Activated CD4-positive, alpha-beta T cell treated with anti-CD3 and anti-CD28 coated beads, Interleukin-2, amount 10 ng/mL, durations not matched to agents 24 days and 14 days (primary cell): ENCODE data around the gene NEURL1B. TPM values are rescaled to one million over a fixed set of nuclear protein-coding genes. Genes with fewer than 3 reads are reported as not detected.
A peak's percentile ranks its signal among the peaks of the same experiment; 100 is the strongest.

ENCODE experiments used
- DNase-seq: peaks from one replicate; pipeline ENCODE4 v3.0.0; 2022
- H3K27ac Mint-ChIP-seq: one replicate; pipeline ENCODE4 v1.8.0; 2022; ENCODE audit warnings: mild to moderate bottlenecking, mixed read lengths
- H3K27me3 Mint-ChIP-seq: one replicate; pipeline ENCODE4 v1.8.0; 2022; ENCODE audit warnings: mixed read lengths
- H3K36me3 Mint-ChIP-seq: one replicate; pipeline ENCODE4 v1.8.0; 2022; ENCODE audit warnings: low read depth, mild to moderate bottlenecking, mixed read lengths
- H3K4me1 Mint-ChIP-seq: one replicate; pipeline ENCODE4 v1.8.0; 2021; ENCODE audit warnings: mixed read lengths
- H3K4me3 Mint-ChIP-seq: one replicate; pipeline ENCODE4 v1.8.0; 2022; ENCODE audit warnings: mild to moderate bottlenecking, moderate library complexity, mixed read lengths
- H3K9me3 Mint-ChIP-seq: one replicate; pipeline ENCODE4 v1.8.0; 2021; ENCODE audit warnings: mixed read lengths
- intact Hi-C: fragments of 100-400 bp; cut with micrococcal nuclease; formaldehyde crosslinking; loops from one replicate; pipeline ENCODE4 v1.15.1; 2023
- total RNA-seq: library from RNA; stranded (reverse); gene quantifications from 2 replicates; pipeline ENCODE4 v1.2.3, GENCODE V29; 2022

NEURL1B gene
- total RNA-seq, 1 donor from 2014 or later = 0.05 TPM

DNA sequence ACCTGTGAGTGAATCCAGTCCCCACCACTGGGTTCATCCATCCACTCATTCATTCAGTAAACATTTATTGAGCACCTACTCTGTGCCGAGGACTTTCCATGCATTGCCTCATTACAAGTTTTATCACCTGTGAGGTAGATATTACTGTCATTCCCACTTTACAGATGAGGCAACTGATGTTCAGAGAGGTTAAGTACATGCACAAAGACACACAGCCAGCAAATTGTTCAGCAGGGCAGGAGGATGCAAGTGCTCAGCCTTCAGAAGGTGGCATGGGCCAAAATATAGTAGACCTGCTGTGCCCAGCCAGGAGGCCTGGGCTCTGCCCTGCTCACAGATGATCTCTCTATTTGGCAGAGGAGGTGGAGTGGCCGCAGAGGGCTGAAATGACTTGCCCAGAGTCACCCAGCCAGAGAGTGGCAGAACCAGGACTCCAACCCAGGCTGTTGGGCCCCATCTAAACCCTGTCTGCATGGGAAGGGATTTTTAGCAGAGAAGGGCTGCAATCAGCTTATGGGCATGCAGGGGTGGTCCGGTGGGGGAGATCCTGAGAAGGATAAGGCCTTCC lies 7.6 kb upstream of the NEURL1B start:
- no peak overlapping the region for H3K4me3 Mint-ChIP-seq
- H3K9me3 Mint-ChIP-seq = no peaks in the 10 kb centered on the region
- DNase-seq = no peak
- H3K27ac Mint-ChIP-seq = no peak overlapping the region
- H3K36me3 Mint-ChIP-seq = no peaks in the 10 kb centered on the region
- peaks cover 2% of the 10 kb centered on the region for H3K4me1 Mint-ChIP-seq
- peaks cover 5% of the 10 kb centered on the region for H3K27me3 Mint-ChIP-seq
- intact Hi-C loops = no loop called here

DNA sequence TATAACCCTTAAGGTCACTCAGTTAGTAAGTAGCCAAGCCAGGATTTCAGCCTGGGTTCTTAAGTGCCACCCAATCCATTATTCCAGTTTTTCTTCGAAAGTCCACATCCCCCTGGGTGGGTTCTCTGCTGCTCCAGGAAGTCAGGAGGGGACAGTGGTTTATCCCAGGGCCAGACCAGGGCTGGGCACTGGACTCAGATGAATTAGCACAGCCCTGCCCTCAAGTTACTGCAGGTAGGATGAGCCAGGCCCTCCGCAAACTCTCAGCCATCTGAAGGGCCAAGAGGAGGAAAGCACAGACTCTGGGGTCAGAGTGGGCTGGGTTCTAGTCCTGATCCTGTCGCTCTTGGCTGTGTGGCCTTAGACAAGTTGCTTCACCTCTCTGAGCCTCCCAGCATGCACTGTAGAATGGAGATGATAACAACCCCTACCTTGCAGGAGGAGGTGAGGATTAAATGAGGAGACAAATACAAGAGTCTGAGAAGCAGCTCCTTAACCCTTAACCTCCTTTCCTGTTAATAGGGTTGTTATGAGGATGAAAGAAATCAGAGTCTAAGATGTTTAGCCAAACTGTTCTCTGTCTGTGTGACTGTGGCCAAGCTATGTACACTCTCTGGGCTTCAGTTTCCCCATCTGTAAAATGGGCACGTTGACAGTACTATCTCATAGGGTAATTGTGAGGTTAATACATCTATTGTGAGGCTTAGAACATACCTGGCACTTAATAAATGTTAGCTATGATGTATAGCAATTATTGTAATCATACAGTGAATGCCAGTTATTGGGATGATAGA lies 6.8 kb upstream of the NEURL1B start:
- intact Hi-C loops = no loop called here
- peaks cover 5% of the 10 kb centered on the region for H3K27me3 Mint-ChIP-seq
- H3K36me3 Mint-ChIP-seq = no peaks in the 10 kb centered on the region
- H3K9me3 Mint-ChIP-seq = no peaks in the 10 kb centered on the region
- DNase-seq = no peak
- H3K4me1 Mint-ChIP-seq = peaks cover 2% of the 10 kb centered on the region
- H3K27ac Mint-ChIP-seq = no peak overlapping the region
- H3K4me3 Mint-ChIP-seq = no peak overlapping the region

DNA sequence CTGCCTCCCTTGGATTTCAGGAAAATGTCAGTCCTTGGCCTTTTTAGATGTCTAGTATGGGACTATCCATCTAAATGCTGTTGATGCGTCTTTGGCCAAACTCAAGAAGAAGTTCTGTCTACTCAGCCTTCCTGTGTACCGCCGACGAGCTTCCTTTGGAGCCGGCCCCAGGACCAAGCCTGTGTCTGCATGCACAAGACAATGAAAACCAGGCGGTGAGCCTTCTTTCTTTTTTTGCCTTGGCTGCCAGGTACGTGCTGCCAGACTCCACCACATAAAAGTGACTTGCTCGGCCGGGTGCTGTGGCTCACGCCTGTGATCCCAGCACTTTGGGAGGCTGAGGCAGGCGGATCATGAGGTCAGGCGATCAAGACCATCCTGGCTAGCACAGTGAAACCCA lies 6.0 kb upstream of the NEURL1B start:
- no peak overlapping the region for H3K27ac Mint-ChIP-seq

DNA sequence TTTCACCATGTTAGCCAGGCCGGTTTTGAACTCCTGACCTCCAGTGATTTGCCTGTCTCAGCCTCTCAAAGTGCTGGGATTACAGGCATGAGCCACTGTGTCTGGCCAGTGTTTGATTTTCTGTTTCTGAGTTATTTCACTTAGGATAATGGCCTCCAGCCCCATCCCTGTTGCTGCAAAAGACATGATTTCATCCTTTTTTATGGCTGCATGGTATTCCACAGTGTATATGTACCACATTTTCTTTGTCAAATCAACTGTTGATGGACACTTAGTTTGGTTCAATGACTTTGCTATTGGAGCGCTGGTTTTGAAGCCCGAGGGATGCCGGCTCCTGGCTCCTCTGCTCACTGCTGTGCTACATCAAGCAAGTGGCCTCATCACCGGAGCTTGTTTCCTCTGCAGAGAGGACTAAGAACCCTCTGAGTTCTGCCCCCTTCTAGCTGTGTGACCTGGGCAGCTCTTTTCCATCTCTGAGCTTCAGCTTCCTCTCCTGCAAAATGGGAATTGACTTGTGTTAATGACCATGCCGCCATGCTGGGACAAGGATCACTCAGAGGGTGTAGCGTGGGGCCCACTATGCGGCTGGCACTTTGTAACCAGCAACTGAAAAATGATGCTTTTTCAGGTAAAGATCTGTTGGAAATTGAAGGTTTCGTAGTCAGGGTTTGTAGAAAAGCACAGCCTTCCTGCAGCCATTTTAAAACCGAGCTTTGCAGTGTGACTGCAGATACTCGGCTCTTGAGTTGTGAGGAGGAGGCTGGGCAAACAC lies 4.6 kb upstream of the NEURL1B start:
- intact Hi-C loops = no loop called here
- Mint-ChIP-seq H3K9me3 (no peaks in the 10 kb centered on the region), H3K4me3 (no peak overlapping the region), H3K4me1 (peaks cover 5% of the 10 kb centered on the region), H3K27me3 (peaks cover 15% of the 10 kb centered on the region), H3K36me3 (no peaks in the 10 kb centered on the region), H3K27ac (no peak overlapping the region)
- no peak for DNase-seq

More for the DNA sequence above, 6.0 kb upstream of the NEURL1B start:
- no peaks in the 10 kb centered on the region for H3K36me3 Mint-ChIP-seq
- DNase-seq = no peak
- peaks cover 10% of the 10 kb centered on the region for H3K27me3 Mint-ChIP-seq
- intact Hi-C loops = no loop called here
- H3K4me3 Mint-ChIP-seq = no peak overlapping the region
- H3K4me1 Mint-ChIP-seq = peaks cover 2% of the 10 kb centered on the region
- H3K9me3 Mint-ChIP-seq = no peaks in the 10 kb centered on the region

GRCh38 chr5:172637110-172637580 lies 3.9 kb upstream of the NEURL1B start:
- no peak for DNase-seq
- H3K9me3 Mint-ChIP-seq = no peaks in the 10 kb centered on the region
- H3K27me3 Mint-ChIP-seq = peaks cover 18% of the 10 kb centered on the region
- H3K27ac Mint-ChIP-seq = no peak overlapping the region
- peaks cover 7% of the 10 kb centered on the region for H3K4me1 Mint-ChIP-seq
- H3K4me3 Mint-ChIP-seq = no peak overlapping the region
- H3K36me3 Mint-ChIP-seq = no peaks in the 10 kb centered on the region
- intact Hi-C loops = no loop called here

GRCh38 chr5:172637740-172638139 lies 3.3 kb upstream of the NEURL1B start:
- no peak for DNase-seq
- no peaks in the 10 kb centered on the region for H3K9me3 Mint-ChIP-seq
- no peaks in the 10 kb centered on the region for H3K36me3 Mint-ChIP-seq
- H3K27ac Mint-ChIP-seq = no peak overlapping the region
- H3K27me3 Mint-ChIP-seq = peaks cover 24% of the 10 kb centered on the region
- H3K4me3 Mint-ChIP-seq = no peak overlapping the region
- intact Hi-C loops = no loop called here
- H3K4me1 Mint-ChIP-seq = peaks cover 10% of the 10 kb centered on the region

DNA sequence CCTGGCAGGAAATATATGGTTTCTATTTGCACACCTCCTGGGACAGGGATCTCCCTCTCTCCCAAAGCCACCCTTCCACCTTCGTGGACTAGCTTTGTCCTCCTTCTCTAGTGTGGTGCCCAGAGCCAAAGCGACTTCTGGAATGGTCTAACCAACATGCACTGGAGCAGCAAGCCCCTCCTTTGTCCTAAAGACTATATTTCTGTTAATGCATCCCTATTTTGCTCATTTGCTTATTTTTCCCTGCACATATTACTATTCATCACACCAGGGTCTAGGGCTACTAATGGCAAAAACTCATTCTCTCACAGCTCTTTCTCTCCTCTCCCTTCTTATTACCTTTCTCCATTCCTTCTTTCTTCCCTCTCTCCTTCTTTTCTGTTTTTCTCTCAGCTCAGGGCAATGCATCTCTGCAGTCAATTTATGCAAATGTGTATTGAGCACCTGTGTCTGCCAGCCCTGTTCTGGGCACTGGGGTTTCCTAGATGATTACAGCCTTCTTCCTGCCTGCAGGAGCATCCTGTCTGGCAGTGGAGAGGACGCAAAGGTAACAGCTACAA lies 2.8 kb upstream of the NEURL1B start:
- Mint-ChIP-seq H3K9me3 (no peaks in the 10 kb centered on the region), H3K4me3 (no peak overlapping the region), H3K27me3 (peaks cover 28% of the 10 kb centered on the region), H3K27ac (no peak overlapping the region), H3K36me3 (no peaks in the 10 kb centered on the region), H3K4me1 (peaks cover 10% of the 10 kb centered on the region)
- no peak for DNase-seq
- intact Hi-C loops = no loop called here

- peaks cover 10% of the 10 kb centered on the region for H3K4me1 Mint-ChIP-seq
- H3K4me3 Mint-ChIP-seq = peak overlapping the region; percentile 37
- no peak overlapping the region for H3K27ac Mint-ChIP-seq
- no peak for DNase-seq
- H3K36me3 Mint-ChIP-seq = no peaks in the 10 kb centered on the region
- H3K27me3 Mint-ChIP-seq = peaks cover 44% of the 10 kb centered on the region
- intact Hi-C loops = no loop called here
- H3K9me3 Mint-ChIP-seq = no peaks in the 10 kb centered on the region
These were observed 924 bp upstream of the NEURL1B start for GRCh38 chr5:172640139-172640538.

GRCh38 chr5:172641359-172642050 lies 442 bp downstream of the NEURL1B start:
- DNase-seq = no peak
- intact Hi-C loops = loop anchor here (1.0 kb wide), 1 partner anchor 56 kb away; no protein-coding TSS in a partner anchor
- Mint-ChIP-seq H3K27me3 (peaks cover 46% of the 10 kb centered on the region), H3K4me1 (peaks cover 10% of the 10 kb centered on the region), H3K27ac (no peak overlapping the region), H3K36me3 (no peaks in the 10 kb centered on the region), H3K9me3 (no peaks in the 10 kb centered on the region), H3K4me3 (peak overlapping the region; percentile 55)

GRCh38 chr5:172642051-172642409 lies 967 bp downstream of the NEURL1B start:
- no peaks in the 10 kb centered on the region for H3K9me3 Mint-ChIP-seq
- peaks cover 10% of the 10 kb centered on the region for H3K4me1 Mint-ChIP-seq
- intact Hi-C loops = loop anchor here (1.0 kb wide), 1 partner anchor 55 kb away; no protein-coding TSS in a partner anchor
- no peak overlapping the region for H3K27ac Mint-ChIP-seq
- no peaks in the 10 kb centered on the region for H3K36me3 Mint-ChIP-seq
- peak overlapping the region; percentile 55 for H3K4me3 Mint-ChIP-seq
- no peak for DNase-seq
- peaks cover 46% of the 10 kb centered on the region for H3K27me3 Mint-ChIP-seq

DNA sequence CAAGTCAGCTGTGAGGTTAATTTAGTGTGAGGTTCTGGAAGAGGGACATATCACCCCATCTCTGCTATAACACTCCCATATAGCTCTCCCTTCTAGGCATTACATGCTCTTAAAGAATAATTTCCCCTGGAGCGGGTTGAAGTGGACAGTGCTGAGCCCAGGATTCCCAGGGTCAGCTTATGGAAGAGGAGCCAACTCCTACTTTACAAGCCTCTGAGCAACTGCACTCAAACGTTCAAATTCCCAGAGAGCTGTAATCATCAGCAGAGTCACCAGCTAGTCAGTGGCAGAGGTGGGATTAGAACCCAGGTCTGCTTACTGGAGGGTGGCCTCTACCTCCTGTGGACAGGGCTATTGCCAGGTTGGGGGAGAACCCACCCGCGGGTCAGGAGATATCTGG lies 1.4 kb downstream of the NEURL1B start:
- Mint-ChIP-seq H3K4me3 (no peak overlapping the region), H3K4me1 (peaks cover 10% of the 10 kb centered on the region), H3K27ac (no peak overlapping the region), H3K27me3 (peaks cover 46% of the 10 kb centered on the region), H3K9me3 (no peaks in the 10 kb centered on the region), H3K36me3 (no peaks in the 10 kb centered on the region)
- no peak for DNase-seq
- intact Hi-C loops = loop anchor here (1.0 kb wide), 1 partner anchor 55 kb away; no protein-coding TSS in a partner anchor

DNA sequence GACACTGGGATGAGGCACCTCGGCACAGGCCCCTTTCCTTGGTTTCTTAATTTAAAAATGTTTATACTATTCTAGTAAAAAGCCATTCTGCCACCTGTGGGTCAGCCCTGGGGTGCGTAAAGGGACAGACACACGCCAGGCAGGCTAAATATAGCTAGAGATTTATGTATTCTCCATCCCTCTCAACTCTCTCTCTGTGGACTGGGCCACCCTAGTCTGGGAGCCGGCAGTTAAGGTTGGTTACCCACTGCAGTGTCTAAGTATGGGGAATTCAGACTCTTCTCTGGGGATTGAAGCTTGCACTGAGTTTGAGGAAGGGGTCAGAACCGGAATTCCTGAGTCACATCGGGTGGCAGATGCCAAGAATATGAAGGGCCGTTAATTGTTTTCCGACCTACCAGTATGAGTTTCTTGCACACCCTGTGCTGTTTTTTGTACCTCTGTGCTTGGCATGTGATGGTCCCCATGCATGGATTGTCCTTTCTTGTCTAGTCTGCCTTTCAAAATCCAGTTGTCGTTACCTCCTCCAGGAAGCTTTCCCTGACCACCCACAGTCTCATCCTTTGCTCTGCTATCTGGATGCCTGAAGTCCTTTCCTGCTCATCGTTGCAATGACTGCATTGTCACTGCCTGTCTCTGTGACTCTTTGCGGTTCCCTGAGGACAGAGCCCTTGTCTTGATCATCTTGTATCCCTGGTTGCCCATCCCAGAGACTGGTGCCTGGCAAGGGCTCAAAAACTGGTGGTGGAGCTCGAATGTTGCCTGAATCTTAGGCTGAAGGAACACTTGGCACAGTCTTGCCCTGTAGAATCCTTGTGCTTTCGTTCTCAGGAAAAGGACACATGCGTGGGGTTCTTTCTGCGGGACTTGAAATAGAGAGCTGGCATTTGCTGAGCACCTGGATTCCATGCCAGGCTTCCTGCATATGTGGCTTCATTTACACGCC lies 2.1 kb downstream of the NEURL1B start:
- peaks cover 10% of the 10 kb centered on the region for H3K4me1 Mint-ChIP-seq
- H3K27me3 Mint-ChIP-seq = peaks cover 45% of the 10 kb centered on the region
- DNase-seq = no peak
- no peak overlapping the region for H3K4me3 Mint-ChIP-seq
- no peak overlapping the region for H3K27ac Mint-ChIP-seq
- H3K36me3 Mint-ChIP-seq = no peaks in the 10 kb centered on the region
- no peaks in the 10 kb centered on the region for H3K9me3 Mint-ChIP-seq
- intact Hi-C loops = loop anchor here (1.0 kb wide), 1 partner anchor 54 kb away; no protein-coding TSS in a partner anchor
